D721Med (cell line): ENCODE data around the gene OR2T27.
"Not testable (repeated sequence)": the region's sequence is repeated elsewhere in the genome, so short reads cannot be mapped to it uniquely, and the experiment has no call there.

Experiments used
- DNase-seq: peaks from one replicate; pipeline ENCODE4 v3.0.0; 2011; ENCODE audit warnings: low spot score; ENCODE audit not compliant: insufficient read length
- FAIRE-seq: peaks from 2 replicates; lab custom pipeline; 2011; peaks lifted over from hg19 to GRCh38; lab: Jason Lieb, UNC
- TF ChIP-seq, protein P1 (sequence below): IDR thresholded peaks from 2 replicates; pipeline ENCODE4 v1.5.1; 2012; ENCODE audit warnings: mild to moderate bottlenecking, control low read depth; ENCODE audit not compliant: insufficient read depth; ENCODE audit errors: missing control alignments

Gene OR2T27

DNA sequence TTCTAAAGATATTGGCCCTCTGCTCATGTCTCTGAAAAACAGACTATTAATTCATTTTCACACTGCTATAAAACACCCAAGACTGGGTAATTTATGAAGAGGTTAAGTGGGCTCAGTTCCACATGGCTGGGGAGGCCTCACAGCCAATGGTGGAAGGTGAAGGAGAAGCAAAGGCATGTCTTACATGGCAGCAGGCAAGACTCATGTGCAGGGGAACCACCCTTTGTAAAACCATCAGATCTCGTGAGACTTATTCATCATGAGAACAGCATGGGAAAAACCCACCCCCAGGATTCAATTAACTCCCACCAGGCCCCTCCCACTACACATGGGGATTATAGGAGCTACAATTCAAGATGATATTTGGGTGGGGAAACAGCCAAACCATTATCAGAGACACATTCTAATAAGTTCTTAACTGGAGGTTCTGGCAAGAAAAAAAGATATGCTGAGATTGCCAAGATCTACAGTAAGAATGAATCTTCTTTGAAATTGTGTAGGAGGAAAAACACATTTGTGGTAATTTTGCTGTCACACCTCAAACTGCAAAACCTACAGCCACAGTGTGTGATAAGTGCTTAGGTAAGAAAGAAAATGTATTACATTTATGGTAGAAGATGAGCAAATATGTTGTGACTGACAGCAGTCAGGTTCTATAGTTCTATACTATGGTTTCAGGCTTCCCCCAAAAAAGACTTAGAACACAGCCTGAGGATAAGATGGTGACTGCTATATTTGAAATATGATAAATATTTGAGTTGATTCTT lies 6.4 kb downstream of the OR2T27 start:
- peak; percentile 53 for FAIRE-seq
- DNase-seq, result not testable (repeated sequence)

DNA sequence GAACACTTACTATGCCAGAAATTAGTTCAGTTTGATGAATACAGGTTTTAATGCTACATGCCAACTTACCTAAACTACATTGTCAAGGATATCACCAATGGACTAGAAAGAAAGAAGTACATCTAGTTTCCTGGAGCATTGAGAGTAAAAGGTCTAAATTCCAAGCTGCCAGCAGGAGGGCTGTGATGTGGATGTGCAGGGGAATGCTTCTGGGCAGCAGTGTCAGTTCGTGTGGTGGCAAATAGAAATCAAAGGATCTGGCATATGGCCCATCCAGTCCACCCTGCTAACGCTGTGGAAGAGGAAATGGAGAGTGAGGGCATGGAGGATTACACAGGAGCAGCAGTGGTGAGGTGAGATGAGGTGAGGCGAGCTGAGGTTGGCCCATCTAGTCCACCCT lies 10.2 kb downstream of the OR2T27 start, which contains the start of gene OR2T35:
TSS of gene OR2T35 (minus strand) at position 101 of the 400 bp plus-strand sequence. CDS start 6,020 bp downstream, outside the sequence.
- not testable (repeated sequence) for FAIRE-seq

DNA sequence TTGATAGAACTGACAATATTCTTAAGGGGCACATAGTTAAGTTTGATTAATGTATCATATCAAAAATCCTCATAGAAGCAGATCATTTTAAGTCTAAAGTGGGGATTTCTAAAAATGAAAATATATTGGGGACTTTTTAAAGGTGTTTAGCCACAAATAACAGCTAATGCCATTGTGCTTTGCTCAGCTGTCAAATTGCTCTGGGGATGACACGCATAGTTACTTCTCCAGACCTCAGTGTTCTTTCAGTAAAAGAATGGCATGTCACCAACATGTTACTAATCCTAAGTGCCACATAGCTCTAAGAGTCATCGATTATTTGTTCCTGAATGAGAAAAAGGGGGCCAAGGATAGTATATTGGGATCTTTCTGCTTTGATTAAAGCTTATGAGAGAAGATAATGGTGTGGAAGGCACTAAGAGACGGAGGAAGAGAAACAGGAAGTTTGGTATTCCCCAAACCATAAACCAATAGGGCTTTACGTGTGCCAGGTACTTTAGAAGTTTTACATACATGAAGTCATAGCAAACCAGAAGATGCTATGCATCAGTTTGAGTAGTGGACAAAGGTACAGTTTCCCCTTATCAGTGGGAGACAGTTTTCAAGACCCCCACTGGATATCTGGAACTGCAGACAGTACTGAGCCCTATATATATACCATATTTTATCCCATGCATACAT lies 12.2 kb downstream of the OR2T27 start:
- not testable (repeated sequence) for FAIRE-seq, DNase-seq

More for the DNA sequence above, 10.2 kb downstream of the OR2T27 start, which contains the start of gene OR2T35:
- DNase-seq, result not testable (repeated sequence)

DNA sequence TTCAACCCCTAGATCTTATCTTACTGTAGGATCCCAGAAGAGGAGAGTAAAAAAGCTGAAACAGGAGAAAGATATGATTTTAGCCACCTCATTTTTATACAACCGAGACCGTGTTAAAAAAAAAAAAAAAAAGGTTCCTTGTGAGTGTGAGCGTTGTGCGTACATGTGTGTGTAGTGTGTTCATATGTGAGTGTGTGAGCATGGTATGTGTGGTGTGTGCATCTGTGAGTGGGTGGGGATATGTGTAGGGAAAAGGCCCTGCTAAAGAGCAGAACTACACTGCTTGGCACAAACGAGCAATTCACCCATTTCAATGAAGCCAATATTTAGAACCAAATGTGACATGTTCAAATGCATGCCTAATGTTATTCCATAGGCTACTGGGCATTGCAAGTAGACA lies 13.7 kb downstream of the OR2T27 start:
- FAIRE-seq, DNase-seq: not testable (repeated sequence)

DNA sequence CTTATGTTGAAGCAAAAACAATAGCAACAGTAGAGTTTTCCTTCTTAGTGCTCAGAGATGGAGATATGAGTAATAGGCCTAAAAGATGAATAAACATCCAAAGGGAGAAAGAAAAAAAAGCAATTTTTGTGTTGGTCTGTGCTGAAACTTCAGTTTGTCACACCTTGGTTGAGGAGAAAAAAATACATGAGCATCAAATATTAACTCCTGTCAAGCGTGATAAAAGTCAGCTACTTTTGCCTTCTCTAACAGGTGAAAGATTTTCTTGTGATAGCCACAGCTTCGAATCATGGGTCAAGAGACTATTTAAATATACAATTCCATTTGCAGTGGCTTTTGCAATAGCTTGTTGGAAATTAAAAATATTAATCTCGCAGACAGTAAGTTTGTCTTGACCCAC lies 14.4 kb downstream of the OR2T27 start:
- not testable (repeated sequence) for DNase-seq, FAIRE-seq

DNA sequence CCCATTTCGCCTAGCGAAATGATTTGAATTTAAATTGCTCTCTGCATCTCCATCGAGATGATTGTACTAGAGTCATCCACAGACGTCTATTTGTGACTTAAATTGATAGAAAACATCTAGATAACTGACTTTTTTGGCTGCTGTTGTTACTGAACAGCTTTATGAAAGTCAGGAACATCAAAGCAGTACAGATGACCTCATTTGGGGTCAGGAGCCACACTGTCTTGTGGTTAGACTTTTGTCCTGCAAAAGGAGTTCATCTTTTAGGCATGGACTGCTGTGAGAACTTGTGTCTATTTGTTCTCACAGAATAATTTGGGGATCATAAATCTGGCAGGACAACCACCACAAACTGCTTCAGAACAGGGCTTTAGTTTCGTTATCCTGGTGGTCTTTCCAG lies 15.7 kb downstream of the OR2T27 start:
- DNase-seq, FAIRE-seq: not testable (repeated sequence)

DNA sequence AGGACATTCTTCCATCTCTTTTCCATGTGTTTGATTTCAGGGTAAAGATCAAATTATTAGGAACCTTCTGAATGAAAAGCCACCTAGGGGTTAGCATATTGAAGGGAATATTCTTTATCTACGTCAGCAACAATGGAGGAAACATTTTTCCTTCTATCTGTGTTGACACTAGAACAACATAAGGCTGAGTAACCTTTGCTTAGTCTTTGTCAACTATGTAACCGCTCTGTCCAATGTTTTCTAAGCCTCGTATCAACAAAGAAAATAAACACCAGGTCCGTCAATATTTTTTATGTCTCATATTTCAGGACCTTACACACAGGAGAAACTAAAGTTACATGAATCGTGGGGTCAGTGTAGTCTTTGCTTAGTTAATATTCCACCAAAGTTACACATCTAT lies 18.7 kb downstream of the OR2T27 start:
- FAIRE-seq, DNase-seq: not testable (repeated sequence)

DNA sequence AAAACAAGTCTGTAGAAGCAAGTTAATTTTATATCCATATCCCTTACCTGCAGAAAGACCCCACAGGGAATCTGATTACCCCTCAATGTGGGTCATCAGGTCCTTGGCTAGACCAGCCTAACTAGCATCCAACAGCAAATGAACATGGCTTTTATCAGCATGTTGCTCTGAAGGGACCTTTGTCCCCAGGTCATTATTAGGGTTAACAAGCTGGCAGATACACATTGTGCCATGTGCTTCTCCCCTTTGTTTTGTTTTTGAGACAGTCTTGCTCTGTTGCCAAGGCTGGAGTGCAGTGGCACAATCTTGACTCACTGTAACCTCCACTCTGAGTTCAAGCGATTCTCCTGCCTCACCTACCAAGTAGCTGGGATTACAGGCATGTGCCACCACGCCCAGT lies 20.3 kb downstream of the OR2T27 start, which contains the start of gene OR2T11:
TSS of gene OR2T11 (minus strand) at position 101 of the 400 bp plus-strand sequence. CDS start 7,963 bp downstream, outside the sequence.
- not testable (repeated sequence) for FAIRE-seq, DNase-seq

DNA sequence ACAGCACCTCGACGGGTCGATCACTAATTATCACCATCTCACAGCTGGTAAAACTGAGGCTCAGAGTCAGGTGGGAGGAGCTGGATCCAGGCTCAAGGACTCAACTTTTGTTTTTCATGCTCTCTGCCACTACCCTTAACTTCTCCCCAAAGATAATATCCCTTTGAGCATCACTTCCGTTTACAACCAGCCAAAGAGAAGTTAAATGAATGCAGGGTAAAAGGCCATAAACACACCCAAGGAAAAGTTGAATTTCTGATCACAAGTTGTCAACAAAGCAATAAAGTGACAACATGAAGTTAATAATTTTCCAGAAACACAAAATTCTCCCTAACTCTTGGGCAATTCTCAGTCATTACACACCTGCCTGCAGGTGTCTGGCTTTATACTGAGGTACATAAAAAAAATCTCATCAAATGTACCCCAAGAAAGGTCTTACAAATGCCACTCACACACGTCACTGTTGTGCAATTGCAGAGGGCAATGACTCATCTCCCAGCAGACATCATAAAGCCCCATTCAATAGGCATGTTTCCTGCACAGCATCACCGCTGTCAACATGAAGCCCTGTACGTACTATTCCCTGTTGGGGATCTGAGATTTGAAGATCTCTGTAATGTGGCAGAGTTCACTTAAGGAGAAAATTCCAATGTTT lies 23.8 kb downstream of the OR2T27 start:
- TF ChIP-seq, protein P1, sequence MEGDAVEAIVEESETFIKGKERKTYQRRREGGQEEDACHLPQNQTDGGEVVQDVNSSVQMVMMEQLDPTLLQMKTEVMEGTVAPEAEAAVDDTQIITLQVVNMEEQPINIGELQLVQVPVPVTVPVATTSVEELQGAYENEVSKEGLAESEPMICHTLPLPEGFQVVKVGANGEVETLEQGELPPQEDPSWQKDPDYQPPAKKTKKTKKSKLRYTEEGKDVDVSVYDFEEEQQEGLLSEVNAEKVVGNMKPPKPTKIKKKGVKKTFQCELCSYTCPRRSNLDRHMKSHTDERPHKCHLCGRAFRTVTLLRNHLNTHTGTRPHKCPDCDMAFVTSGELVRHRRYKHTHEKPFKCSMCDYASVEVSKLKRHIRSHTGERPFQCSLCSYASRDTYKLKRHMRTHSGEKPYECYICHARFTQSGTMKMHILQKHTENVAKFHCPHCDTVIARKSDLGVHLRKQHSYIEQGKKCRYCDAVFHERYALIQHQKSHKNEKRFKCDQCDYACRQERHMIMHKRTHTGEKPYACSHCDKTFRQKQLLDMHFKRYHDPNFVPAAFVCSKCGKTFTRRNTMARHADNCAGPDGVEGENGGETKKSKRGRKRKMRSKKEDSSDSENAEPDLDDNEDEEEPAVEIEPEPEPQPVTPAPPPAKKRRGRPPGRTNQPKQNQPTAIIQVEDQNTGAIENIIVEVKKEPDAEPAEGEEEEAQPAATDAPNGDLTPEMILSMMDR, result no peak
- FAIRE-seq, result no peak

DNA sequence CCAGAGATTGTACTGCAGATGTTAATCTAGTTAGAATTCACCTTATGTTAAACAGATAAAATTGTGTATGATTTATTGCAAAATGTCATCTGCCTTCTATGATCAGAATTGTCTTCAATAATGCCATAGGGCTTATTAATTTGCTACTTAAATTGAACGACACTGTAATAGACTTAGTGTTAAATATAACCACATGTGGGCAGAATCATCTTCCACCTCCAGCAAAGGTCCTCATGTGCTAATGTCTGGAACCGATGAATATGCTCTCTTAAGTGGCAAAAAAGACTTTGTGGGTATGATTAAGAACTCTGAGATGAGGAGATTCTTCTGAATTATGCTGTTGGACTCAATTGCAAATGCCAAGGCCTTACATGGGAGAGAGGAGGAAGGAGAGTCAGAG lies 24.8 kb downstream of the OR2T27 start:
- DNase-seq, result no peak
- FAIRE-seq, result no peak
- TF ChIP-seq, protein P1, result no peak

More for the DNA sequence above, 23.8 kb downstream of the OR2T27 start:
- no peak for DNase-seq

DNA sequence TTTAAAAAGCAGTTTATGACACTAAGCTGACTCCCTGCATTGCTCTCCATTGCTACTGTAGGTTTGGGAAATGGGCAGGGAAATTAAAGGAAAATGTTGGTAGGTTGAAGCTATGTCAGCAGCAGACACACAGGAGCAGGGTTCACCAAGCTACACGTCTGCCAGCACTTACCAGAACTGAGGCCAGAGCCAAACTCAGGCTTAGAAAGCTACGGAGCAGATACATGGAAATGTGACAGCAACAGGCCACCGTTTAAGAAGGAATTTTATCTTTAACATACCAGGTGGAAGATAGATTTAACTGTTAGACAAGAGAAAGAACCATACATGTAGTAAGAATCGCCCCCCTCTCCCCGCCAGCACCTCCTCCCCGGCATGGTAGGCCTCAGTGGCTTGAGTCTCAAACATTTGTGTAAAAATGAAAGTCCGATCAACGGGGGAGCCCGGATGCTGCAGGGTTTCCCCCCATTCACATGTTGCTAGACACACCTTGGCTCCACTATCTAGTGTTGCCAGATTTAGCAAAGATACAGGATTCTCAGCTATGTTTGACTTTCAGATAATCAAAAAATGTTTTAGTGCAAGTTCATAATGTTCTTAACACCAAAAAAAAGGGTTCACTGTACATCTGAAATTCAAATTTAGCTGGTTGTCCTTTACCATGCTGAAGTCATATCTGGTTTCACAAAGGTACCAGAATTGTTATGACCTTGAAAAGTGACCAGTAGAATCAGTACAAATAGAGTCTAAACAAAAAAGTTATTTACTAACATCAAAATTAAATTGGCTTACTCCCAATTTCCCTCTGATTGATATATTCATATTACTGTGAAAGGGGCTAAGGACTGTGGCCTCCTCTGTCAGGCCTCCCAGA lies 27.1 kb downstream of the OR2T27 start:
- no peak for DNase-seq
- TF ChIP-seq, protein P1, result no peak
- FAIRE-seq, result no peak
